Stimulated activated CD8-positive, alpha-beta memory T cell treated with anti-CD3 and anti-CD28 coated beads, Interleukin-15, amount 100 ng/mL, for 24 hours (primary cell): ENCODE measurements around the gene RFTN1.

Experiments
- DNase-seq: peaks from one replicate; pipeline ENCODE4 v3.0.0-alpha.2; 2020; ENCODE audit warnings: low read depth

RFTN1 gene

DNA sequence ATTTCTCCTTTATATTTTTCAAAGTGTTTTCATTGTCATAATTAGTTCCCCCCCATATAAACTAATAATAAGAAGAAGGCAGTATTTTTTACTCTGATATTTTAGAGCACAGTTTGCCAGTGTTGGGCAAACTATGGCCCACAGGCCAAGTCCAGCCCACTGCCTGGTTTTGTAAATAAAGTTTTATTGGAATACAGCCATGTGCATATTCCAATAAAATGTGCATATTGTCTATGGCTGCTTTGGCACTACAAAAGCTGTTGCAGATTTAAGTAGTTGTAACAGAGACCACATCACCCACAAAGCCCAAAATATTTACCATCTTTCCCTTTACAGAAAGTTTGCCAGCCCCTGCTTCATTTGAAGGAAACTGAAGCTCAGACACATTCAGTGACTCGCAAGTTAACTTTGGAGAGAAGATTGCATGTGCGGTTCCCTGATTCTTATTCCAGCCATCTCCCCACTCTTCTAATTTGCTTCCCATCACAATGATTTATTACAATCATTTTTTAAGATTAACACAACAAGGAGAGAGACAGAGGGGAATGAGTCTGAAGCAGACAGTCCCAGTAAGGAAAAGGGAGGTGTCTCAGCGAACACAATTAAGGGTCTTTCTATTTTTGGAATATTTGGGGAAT, 48.9 kb downstream of the RFTN1 start:
- DNase-seq: no peak

GRCh38 chr3:16463914-16464313, 49.6 kb downstream of the RFTN1 start:
- DNase-seq: no peak

DNA sequence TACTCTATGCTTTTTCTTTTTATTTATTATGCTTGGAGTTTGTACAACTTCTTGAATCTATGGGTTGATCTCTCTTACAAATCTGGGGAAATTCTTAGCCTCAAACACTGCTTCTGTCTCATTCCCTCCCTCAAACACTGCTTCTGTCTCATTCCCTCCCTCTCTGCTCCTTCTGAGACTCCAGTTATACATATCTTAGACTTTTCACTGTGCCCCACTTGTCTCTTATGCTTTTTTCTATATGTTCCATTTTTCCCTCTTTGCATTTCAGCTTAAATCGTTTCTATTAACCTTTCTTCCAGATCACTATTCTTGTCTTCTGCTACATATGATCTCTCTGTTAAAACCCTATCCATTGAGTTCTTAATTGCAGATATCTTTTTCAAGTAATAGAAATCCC, 50.4 kb downstream of the RFTN1 start:
- DNase-seq: no peak

- no peak for DNase-seq
These were observed 50.8 kb downstream of the RFTN1 start for GRCh38 chr3:16462679-16463078.

GRCh38 chr3:16461463-16462245, 51.8 kb downstream of the RFTN1 start:
- DNase-seq: no peak

DNA sequence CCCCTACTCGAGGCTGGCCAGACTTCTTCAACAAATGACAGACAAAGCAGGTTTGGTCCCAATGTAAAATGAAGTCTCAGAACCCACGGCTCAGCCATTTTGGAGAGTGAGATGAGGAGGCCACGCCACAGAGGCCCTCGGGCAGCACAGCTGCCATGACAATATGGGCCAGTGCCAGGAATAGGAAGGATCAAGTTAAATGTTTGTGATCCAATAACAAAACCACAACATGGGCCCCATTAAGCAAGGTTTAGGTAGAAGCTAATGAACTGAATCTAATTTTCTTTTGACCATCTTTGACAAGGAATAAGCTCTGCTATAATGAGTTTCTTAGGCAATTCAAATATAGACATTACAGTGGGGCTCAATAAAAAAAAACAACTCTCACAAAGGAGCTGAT, 52.6 kb downstream of the RFTN1 start:
- DNase-seq: no peak

GRCh38 chr3:16460273-16460672, 53.2 kb downstream of the RFTN1 start:
- no peak for DNase-seq

DNA sequence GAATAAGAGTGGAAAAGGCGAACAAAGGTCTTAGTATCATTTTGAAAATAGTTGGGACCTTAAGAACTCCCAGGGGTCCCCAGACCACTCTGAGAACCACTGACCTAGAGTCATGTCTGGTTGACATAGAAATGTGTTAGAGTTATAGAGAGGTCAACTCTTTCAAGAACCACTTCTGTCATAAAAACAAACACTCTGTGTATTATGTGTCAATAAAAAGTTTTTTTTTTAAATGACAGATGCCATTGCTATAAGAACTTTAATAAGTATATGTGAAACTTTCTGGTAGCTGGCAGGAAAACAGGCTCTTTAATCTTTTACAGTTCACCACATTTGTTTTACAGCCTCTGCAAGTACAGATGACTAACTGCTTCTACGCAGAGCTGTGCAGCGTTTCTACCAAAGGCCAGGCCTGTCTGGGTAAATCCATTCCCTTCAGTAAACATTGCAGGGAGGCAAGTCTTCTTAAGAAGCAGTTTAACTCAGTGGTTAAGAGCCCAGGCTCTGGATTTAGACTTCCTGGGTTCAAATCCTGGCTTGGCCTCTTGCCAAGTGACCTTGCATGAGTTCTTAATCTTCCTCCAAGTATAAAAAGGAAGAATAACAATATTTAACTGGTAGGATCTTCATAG, 56.6 kb downstream of the RFTN1 start:
- no peak for DNase-seq

GRCh38 chr3:16455966-16456365, 57.5 kb downstream of the RFTN1 start:
- DNase-seq: no peak

DNA sequence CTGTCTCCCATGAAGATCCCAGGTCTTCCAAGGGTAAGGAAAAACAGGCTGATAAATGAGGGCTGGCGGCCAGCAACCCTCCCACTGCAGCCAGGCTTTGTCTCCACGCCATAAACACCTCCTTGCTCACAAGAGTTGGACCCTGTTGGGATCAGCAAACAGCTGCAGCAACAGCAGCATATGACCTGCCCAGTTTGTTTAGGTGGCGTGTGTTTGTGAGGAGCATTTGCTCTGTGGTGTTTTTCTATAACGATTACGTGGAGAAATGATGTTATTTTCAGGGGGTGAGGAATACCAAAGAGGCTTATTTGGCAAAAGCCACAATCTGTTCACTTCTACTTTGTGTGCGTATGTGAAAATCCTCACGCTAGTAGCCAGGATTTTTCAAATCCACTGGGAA, 58.5 kb downstream of the RFTN1 start:
- no peak for DNase-seq

- DNase-seq: no peak
These were observed 61.2 kb downstream of the RFTN1 start for GRCh38 chr3:16452261-16452660.

- no peak for DNase-seq
These were observed 64.1 kb downstream of the RFTN1 start for GRCh38 chr3:16449369-16449768.

DNA sequence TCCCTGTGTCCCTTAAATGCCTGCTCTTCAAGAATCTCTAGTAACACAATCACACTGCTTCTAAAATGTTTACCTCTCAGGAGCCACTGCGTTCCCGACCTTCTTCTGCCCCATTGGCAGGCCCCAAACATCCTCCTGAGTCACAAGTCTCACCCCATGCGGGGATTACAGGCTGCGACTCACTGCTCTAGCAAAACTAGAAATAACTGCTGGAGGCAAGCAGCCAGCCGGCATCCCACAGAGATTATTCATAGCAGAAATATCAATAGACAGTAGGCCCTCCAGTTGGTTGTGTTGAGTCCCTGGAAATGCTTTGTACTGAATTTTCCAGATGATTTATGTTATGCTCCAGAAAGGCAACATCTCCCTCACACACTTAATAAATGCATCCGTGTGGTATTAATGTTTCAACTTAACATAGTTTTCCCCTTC, 64.8 kb downstream of the RFTN1 start:
- DNase-seq: no peak

DNA sequence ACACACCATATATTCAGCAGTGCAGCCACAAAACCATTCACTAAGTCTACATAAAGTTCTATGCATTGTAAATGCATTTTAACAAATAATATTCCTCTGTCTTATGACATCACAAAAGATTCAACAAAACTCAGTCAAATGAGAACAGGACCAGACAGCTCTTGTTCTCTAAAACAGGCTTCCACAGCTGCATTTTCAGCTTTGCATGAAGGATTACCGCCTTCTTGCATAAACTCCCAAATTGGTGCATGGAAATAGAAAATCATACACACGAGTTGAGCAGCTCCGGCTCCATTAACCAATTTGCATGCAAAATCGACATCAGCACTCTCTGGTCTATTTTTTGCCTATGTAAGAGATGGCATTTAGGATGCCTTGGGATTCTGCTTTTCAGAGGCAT, 66.4 kb downstream of the RFTN1 start:
- DNase-seq: no peak

- no peak for DNase-seq
These were observed 69.2 kb downstream of the RFTN1 start for GRCh38 chr3:16444344-16444743.

GRCh38 chr3:16442730-16443129, 70.8 kb downstream of the RFTN1 start:
- DNase-seq: no peak

- DNase-seq: no peak
These were observed 72.1 kb downstream of the RFTN1 start for GRCh38 chr3:16441371-16441875.

GRCh38 chr3:16439848-16440708, 73.4 kb downstream of the RFTN1 start:
- no peak for DNase-seq

DNA sequence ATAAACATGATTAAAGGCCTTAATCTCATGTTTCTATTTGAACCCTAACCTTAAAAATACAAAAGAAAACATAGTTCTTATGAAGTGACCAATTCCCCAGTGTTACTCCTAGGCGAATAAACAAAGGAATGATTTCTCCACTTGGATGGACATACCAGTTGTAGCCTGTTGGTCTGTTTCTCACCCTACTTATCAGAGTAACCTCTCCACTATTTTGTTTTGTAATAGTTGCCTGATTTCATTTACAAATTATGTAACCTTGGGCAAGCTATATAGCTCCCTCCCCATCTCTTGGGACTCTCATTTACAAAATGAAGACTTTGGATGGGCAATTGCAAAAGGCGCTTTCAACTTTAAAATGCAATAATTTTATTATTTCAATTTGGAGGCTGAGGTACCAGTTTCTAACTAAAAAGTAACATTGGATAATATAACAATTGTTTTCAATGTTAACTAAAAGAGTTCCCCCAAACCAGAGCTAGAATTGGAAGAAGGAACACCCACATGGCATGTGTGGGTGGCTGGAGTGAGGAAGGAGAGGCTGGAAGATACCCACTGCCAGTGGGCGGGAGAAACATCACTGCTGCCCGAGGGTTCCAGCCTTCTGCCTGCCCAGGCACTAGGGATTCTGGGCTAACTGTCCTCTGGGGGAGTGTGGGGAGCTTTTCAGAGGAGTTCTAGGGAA, 74.2 kb downstream of the RFTN1 start:
- no peak for DNase-seq

GRCh38 chr3:16437640-16438039, 75.9 kb downstream of the RFTN1 start:
- no peak for DNase-seq

DNA sequence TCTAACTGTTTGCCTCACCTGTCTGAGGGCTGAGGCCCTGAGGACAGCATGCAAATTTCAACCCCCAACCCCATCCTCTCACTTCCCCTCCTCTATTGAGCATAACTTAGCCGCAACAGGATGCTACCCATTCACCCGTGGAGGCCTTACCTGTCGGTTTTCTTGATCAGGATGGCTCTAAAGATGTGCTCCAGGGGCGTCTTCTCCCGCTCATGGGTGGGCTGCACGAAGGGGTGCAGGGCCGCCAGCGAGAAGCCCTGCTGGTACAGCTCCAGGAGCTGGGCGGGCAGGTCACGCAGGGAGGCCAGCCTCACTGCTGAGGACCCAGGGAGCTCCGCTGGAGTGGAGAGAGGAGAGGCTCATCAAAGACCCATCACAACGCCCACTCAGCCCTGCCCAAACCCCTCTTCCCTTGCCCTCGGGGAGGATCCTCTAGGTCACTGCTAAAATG, 79.8 kb downstream of the RFTN1 start:
- no peak for DNase-seq
